ENCODE data around the gene SNAPC2. TPM values are rescaled to one million over a fixed set of nuclear protein-coding genes. Genes with fewer than 3 reads are reported as not detected.
"Not testable (repeated sequence)": the region's sequence is repeated elsewhere in the genome, so short reads cannot be mapped to it uniquely, and the experiment has no call there.

SNAPC2 gene
- total RNA-seq, 1 donor from 2014 or later = 30.5 TPM

- intact Hi-C loops (cut with DNase I) = no loop called here
- H3K4me1 ChIP-seq = no peaks in the 10 kb centered on the region
- no peak for DNase-seq (ENCODE audit: low spot score in 2 of 2)
These were observed 32.9 kb downstream of the SNAPC2 start for GRCh38 chr19:7953060-7953459.

GRCh38 chr19:7953576-7953975 lies 33.4 kb downstream of the SNAPC2 start:
- no peaks in the 10 kb centered on the region for H3K36me3 ChIP-seq
- H3K4me3 ChIP-seq = no peak overlapping the region
- DNase-seq (ENCODE audit: low spot score in 2 of 2) = no peak
- TF ChIP-seq CTCF (IDR thresholded peaks at IDR 0.05) = no peak
- no peaks in the 10 kb centered on the region for H3K4me1 ChIP-seq
- no peak overlapping the region for H3K27ac ChIP-seq
- no peaks in the 10 kb centered on the region for H3K9me3 ChIP-seq
- no peaks in the 10 kb centered on the region for H3K27me3 ChIP-seq
- intact Hi-C loops (cut with DNase I) = no loop called here

More at GRCh38 chr19:7953060-7953459, 32.9 kb downstream of the SNAPC2 start:
- Histone ChIP-seq H3K27me3 (no peaks in the 10 kb centered on the region), H3K9me3 (no peaks in the 10 kb centered on the region), H3K36me3 (no peaks in the 10 kb centered on the region), H3K27ac (no peak overlapping the region), H3K4me3 (no peak overlapping the region)
- no peak for TF ChIP-seq CTCF (IDR thresholded peaks at IDR 0.05)

GRCh38 chr19:7955696-7956095 lies 35.6 kb downstream of the SNAPC2 start:
- H3K4me1 ChIP-seq = no peaks in the 10 kb centered on the region
- no peak for TF ChIP-seq CTCF (IDR thresholded peaks at IDR 0.05)
- no peak for DNase-seq (ENCODE audit: low spot score in 2 of 2)
- H3K27ac ChIP-seq = no peak overlapping the region
- intact Hi-C loops (cut with DNase I) = no loop called here
- no peak overlapping the region for H3K4me3 ChIP-seq
- H3K27me3 ChIP-seq = no peaks in the 10 kb centered on the region
- H3K36me3 ChIP-seq = peaks cover 0 to 10% of the 10 kb centered on the region in 2 donors
- no peaks in the 10 kb centered on the region for H3K9me3 ChIP-seq

GRCh38 chr19:7959211-7959610 lies 39.1 kb downstream of the SNAPC2 start:
- intact Hi-C loops (cut with DNase I) = no loop called here
- H3K4me1 ChIP-seq = no peaks in the 10 kb centered on the region
- H3K4me3 ChIP-seq = no peak overlapping the region
- H3K27ac ChIP-seq = no peak overlapping the region
- no peak for DNase-seq (ENCODE audit: low spot score in 2 of 2)
- TF ChIP-seq CTCF (IDR thresholded peaks at IDR 0.05) = no peak
- peaks cover 27 to 39% of the 10 kb centered on the region in 2 donors for H3K36me3 ChIP-seq
- no peaks in the 10 kb centered on the region for H3K27me3 ChIP-seq
- H3K9me3 ChIP-seq = no peaks in the 10 kb centered on the region

- peaks cover 36 to 57% of the 10 kb centered on the region in 2 donors for H3K36me3 ChIP-seq
- H3K27ac ChIP-seq; intact Hi-C loops (cut with DNase I); DNase-seq (ENCODE audit: low spot score in 2 of 2); H3K4me3 ChIP-seq; H3K9me3 ChIP-seq; H3K27me3 ChIP-seq; H3K4me1 ChIP-seq: not testable (repeated sequence)
These were observed 40.9 kb downstream of the SNAPC2 start for GRCh38 chr19:7961082-7961481.

GRCh38 chr19:7961920-7962626 lies 41.9 kb downstream of the SNAPC2 start:
- H3K9me3 ChIP-seq = no peaks in the 10 kb centered on the region
- no peaks in the 10 kb centered on the region for H3K27me3 ChIP-seq
- no peaks in the 10 kb centered on the region for H3K4me1 ChIP-seq
- intact Hi-C loops (cut with DNase I) = no loop called here
- no peak for DNase-seq (ENCODE audit: low spot score in 2 of 2)
- no peak for TF ChIP-seq CTCF (IDR thresholded peaks at IDR 0.05)
- no peak overlapping the region for H3K27ac ChIP-seq
- no peak overlapping the region for H3K4me3 ChIP-seq
- H3K36me3 ChIP-seq = peaks cover 40 to 66% of the 10 kb centered on the region in 2 donors
